ENCODE measurements around the gene MYOCOS.
"Not testable (repeated sequence)": the region's sequence is repeated elsewhere in the genome, so short reads cannot be mapped to it uniquely, and the experiment has no call there.

MYOCOS gene

DNA sequence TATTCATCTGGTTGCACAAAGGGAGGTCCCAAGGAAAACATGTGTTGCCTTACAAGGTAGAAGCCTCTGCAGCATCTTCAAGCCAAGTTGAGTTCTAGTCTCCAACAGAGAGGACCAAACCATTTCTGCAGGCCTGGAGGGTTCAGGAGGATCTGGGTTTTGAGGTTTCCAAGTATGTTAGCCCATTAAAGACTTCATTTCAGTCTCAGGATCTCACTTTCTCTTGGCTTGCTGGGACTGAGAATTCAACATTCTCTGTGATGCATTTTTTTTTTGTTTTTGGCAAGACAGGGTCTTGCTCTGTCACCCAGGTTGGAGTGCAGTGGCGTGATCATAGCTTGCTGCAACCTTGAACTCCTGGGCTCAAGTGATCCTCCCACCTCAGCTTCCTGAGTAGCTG is 8.8 kb upstream of the MYOCOS start:
- Histone ChIP-seq H3K27me3 (ENCODE audit: insufficient read depth, low read depth, severe bottlenecking) (no peaks in the 10 kb centered on the region), H3K27ac (no peak overlapping the region), H3K4me3 (ENCODE audit: low read depth, low read length) (no peak overlapping the region), H3K36me3 (no peaks in the 10 kb centered on the region), H3K9me3 (ENCODE audit: severe bottlenecking) (no peaks in the 10 kb centered on the region)
- no peak for DNase-seq
- TF ChIP-seq, protein P1, sequence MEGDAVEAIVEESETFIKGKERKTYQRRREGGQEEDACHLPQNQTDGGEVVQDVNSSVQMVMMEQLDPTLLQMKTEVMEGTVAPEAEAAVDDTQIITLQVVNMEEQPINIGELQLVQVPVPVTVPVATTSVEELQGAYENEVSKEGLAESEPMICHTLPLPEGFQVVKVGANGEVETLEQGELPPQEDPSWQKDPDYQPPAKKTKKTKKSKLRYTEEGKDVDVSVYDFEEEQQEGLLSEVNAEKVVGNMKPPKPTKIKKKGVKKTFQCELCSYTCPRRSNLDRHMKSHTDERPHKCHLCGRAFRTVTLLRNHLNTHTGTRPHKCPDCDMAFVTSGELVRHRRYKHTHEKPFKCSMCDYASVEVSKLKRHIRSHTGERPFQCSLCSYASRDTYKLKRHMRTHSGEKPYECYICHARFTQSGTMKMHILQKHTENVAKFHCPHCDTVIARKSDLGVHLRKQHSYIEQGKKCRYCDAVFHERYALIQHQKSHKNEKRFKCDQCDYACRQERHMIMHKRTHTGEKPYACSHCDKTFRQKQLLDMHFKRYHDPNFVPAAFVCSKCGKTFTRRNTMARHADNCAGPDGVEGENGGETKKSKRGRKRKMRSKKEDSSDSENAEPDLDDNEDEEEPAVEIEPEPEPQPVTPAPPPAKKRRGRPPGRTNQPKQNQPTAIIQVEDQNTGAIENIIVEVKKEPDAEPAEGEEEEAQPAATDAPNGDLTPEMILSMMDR (IDR thresholded peaks at IDR 0.05; ENCODE audit: low read depth, low read length): no peak

DNA sequence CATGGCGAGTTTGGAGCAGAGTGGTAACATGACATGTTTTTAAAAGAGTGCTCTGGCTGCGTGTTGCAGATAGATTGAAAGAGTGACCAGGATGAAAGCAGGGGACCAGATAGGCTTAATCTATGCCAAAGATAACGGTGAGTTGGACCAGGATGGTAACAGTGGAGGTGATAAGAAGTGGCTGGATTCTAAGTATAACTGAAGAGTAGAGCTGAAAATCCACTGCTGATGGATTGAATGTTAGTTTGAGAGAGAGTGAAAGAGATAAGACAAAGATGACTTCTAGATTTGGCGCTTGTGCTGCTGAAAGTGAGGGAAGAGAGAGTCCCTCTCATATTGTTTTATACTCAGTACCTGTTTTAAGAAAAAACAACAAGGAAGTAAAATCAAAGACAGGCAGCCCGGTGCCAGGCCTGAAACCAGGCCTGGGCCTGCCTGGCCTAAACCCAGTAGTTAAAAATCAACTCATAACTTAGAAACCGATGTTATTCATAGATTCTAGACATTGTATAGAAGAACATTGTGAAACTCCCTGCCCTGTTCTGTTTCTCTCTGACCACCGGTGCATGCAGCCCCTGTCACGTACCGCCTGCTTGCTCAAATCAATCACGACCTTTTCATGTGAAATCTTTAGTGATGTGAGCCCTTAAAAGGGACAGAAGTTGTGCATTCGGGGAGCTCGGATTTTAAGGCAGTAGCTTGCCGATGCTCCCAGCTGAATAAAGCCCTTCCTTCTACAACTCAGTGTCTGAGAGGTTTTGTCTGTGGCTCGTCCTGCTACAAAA is 6.7 kb upstream of the MYOCOS start:
- H3K4me3 ChIP-seq (ENCODE audit: low read depth, low read length); H3K27ac ChIP-seq; H3K27me3 ChIP-seq (ENCODE audit: insufficient read depth, low read depth, severe bottlenecking); H3K36me3 ChIP-seq; DNase-seq; H3K9me3 ChIP-seq (ENCODE audit: severe bottlenecking): not testable (repeated sequence)

DNA sequence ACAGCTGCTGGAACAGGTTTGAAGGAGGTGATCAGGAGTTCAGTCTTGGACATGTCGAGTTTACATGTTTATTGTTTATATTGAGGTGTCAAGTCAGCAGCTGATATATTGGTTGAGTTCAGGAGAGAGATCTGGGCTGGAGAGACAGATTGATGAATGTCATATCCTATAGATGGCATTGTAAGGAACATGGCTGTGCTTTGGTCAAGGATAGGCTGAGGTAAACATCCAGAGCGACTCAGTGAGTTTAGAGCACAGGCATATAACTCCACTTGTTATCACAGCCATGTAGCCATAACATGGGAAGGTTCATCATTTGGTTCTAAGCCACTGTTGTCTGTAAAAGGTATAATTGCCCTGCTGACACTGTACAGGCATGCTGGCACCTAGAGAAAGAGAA is 5.5 kb upstream of the MYOCOS start:
- H3K9me3 ChIP-seq (ENCODE audit: severe bottlenecking): no peaks in the 10 kb centered on the region
- H3K36me3 ChIP-seq: no peaks in the 10 kb centered on the region
- H3K4me3 ChIP-seq (ENCODE audit: low read depth, low read length): no peak overlapping the region
- H3K27me3 ChIP-seq (ENCODE audit: insufficient read depth, low read depth, severe bottlenecking): no peaks in the 10 kb centered on the region
- no peak for DNase-seq
- no peak overlapping the region for H3K27ac ChIP-seq
- TF ChIP-seq, protein P1 (IDR thresholded peaks at IDR 0.05; ENCODE audit: low read depth, low read length): no peak

DNA sequence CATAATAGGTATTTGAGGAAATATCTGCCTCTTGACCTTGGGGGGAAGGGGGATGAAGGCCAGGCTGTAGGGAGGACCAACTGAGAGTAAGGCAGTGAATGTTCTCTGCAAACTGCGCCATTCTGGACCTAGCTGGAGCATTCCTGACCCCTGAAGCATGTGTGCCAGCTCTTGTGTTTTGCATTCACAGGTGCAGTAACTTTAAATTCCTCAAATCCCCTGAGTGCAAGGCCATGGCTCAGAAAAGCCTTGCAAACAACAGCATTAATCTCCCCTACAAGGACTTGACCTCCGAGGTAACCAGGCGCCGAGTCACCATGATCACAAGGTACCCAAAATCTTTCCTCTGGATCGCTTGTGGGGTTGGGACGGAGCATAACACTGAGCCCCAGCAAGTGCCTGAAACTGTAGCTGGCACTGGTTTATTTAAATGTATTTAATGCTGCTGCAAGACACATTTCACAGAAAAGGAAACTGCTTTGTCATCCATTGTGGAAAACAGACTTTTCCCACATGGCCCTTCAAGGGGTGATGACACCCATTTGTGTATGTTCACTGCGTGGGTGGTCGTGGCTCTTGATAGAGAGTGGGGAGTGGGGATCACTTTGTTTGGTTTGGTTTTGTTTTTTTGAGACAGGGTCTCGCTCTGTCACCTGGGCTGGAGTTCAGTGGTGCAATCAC is 1.7 kb downstream of the MYOCOS start:
- DNase-seq: no peak
- Histone ChIP-seq H3K4me3 (ENCODE audit: low read depth, low read length) (no peak overlapping the region), H3K36me3 (no peaks in the 10 kb centered on the region), H3K27me3 (ENCODE audit: insufficient read depth, low read depth, severe bottlenecking) (no peaks in the 10 kb centered on the region), H3K27ac (no peak overlapping the region), H3K9me3 (ENCODE audit: severe bottlenecking) (no peaks in the 10 kb centered on the region)
- TF ChIP-seq, protein P1 (IDR thresholded peaks at IDR 0.05; ENCODE audit: low read depth, low read length): no peak

DNA sequence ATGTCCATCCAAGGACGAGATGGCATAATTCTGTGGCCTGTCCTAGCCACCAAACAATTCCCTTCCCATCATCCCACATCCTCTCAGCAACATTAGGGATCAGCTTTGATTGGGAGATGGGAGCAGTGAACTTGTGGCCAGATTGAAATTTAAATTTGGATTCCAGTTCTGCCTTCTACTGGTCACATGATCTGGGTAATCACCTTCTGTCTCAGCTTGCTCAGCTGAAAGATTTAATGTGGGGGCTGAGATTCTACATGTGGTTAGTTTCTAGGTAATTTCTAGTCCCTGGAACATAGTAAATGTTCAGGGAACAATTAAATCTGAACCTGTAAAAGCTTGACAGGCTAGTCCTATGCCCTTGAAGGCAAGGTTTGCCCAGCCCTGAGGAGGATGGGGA is 3.2 kb downstream of the MYOCOS start:
- Histone ChIP-seq H3K36me3 (no peaks in the 10 kb centered on the region), H3K4me3 (ENCODE audit: low read depth, low read length) (no peak overlapping the region), H3K27ac (no peak overlapping the region), H3K9me3 (ENCODE audit: severe bottlenecking) (no peaks in the 10 kb centered on the region), H3K27me3 (ENCODE audit: insufficient read depth, low read depth, severe bottlenecking) (no peaks in the 10 kb centered on the region)
- DNase-seq: no peak
- TF ChIP-seq, protein P1 (IDR thresholded peaks at IDR 0.05; ENCODE audit: low read depth, low read length): no peak

DNA sequence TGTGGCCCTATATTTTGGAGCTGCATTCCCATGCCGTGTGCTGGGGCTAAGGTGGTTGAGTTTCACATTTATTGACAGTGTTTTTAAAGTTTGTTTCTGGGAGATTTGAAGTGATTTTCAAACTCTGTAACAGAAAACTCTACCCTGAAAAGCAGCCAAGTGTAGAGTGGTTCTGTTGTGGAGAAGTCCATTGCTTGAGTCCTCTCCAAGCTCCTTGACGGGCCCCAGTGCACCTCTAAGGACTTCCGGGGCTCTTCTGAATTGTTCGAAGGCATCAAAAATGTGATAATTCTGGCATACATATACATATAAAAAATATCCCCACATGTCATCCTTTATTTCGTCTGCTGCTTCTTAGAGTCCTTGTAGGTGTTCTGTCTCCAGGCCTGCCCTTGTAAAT is 5.0 kb downstream of the MYOCOS start:
- TF ChIP-seq, protein P1 (IDR thresholded peaks at IDR 0.05; ENCODE audit: low read depth, low read length): no peak
- Histone ChIP-seq H3K27me3 (ENCODE audit: insufficient read depth, low read depth, severe bottlenecking) (no peaks in the 10 kb centered on the region), H3K4me3 (ENCODE audit: low read depth, low read length) (no peak overlapping the region), H3K36me3 (no peaks in the 10 kb centered on the region), H3K9me3 (ENCODE audit: severe bottlenecking) (no peaks in the 10 kb centered on the region), H3K27ac (no peak overlapping the region)
- no peak for DNase-seq

Measured in WERI-Rb-1 (cell line).